ENCODE measurements around the gene APOO. TPM values are rescaled to one million over a fixed set of nuclear protein-coding genes. Genes with fewer than 3 reads are reported as not detected.

The APOO gene
- total RNA-seq, 3 donors from 2014 or later (not counting 1 experiment from before 2014, with no cell fraction given): 8.8 to 13.0 (median 10.0) TPM

DNA sequence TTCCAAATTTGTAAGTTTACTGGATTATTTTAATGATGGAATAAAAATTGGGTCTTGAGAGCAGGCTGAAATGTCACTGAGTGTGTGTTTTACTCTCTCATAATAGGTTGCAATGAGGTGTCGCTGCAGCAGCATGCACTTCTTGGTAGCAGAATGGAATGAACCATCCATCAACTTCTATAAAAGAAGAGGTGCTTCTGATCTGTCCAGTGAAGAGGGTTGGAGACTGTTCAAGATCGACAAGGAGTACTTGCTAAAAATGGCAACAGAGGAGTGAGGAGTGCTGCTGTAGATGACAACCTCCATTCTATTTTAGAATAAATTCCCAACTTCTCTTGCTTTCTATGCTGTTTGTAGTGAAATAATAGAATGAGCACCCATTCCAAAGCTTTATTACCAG is 122.2 kb downstream of the APOO start:
- Mint-ChIP-seq H3K4me3 (peak overlapping the region; percentile 95), H3K27ac (peak overlapping the region; percentile 93 to 95), H3K4me1 (peaks cover 27 to 36% of the 10 kb centered on the region in 2 donors), H3K27me3 (ENCODE audit: low read depth in 2 of 2) (no peaks in the 10 kb centered on the region), H3K36me3 (no peaks in the 10 kb centered on the region), H3K9me3 (no peaks in the 10 kb centered on the region)
- intact Hi-C loops (cut with micrococcal nuclease): loop anchor here (10.0 kb wide), 1 partner anchor 121 kb away; the partner anchor contains the start of gene PRDX4
- H3K27ac ChIP-seq (ENCODE audit: low read length): no peak overlapping the region
- WGBS (ENCODE audit: insufficient coverage): no CpG with 5 or more reads among the region's 2 CpGs
- H3K4me1 ChIP-seq (ENCODE audit: control insufficient read depth, insufficient read depth, low read length): peaks cover 20% of the 10 kb centered on the region
- ATAC-seq (no peak), DNase-seq (no peak)
- H3K36me3 ChIP-seq (ENCODE audit: control insufficient read depth, insufficient read depth, low read length): peaks cover 10% of the 10 kb centered on the region
- H3K27me3 ChIP-seq (ENCODE audit: control insufficient read depth, insufficient read depth, low read length): no peaks in the 10 kb centered on the region
- TF ChIP-seq CTCF (IDR thresholded peaks at IDR 0.05): no peak
- H3K9me3 ChIP-seq (ENCODE audit: control insufficient read depth, insufficient read depth, low read length): no peaks in the 10 kb centered on the region
- H3K4me3 ChIP-seq (ENCODE audit: low read length): no peak overlapping the region

DNA sequence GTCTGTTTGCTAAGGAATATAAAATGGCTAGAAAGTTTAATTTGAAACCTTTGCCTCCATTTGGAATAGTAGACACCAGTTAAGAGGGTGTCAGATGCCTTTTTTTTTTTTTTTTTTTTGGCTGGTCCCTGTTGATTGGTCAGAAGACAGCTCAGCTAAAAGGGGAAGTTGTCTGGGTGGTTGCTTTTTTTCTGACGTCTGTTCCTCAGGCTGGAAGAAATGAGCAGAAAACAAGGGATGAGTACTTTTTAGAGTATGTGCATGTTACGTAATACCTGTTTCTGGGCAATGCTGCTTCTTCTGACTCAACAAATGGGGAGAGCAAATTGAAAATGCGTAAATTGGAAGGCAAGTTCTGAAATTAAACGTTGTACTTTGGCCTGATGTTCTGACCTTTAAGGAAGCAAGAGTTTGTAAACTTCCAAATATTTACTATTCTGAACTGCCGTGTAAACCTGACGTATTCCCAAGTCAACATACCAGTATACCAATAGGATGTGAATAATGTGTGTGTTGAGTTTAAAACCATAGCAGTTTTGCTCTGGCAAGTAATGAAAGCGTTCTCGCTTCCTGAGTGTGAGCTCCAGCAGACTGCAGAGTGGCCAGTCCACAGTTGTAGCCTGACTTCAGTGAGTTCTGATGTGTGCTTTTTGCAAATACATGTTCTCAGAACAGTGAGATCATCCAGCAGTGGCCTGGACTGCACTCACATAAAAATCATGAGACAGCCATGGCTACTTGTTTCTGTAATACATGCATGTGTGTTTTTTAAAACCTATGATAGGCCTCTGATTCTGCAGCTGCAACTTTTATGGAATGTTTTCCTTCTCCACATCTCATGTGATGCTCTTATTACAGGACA is 123.0 kb downstream of the APOO start:
- Histone ChIP-seq H3K27me3 (ENCODE audit: control insufficient read depth, insufficient read depth, low read length) (no peaks in the 10 kb centered on the region), H3K4me1 (ENCODE audit: control insufficient read depth, insufficient read depth, low read length) (peaks cover 20% of the 10 kb centered on the region), H3K9me3 (ENCODE audit: control insufficient read depth, insufficient read depth, low read length) (no peaks in the 10 kb centered on the region), H3K4me3 (ENCODE audit: low read length) (peak overlapping the region; percentile 97), H3K36me3 (ENCODE audit: control insufficient read depth, insufficient read depth, low read length) (peaks cover 10% of the 10 kb centered on the region), H3K27ac (ENCODE audit: low read length) (peak overlapping the region; percentile 93)
- peaks cover 27 to 36% of the 10 kb centered on the region in 2 donors for H3K4me1 Mint-ChIP-seq
- H3K27me3 Mint-ChIP-seq (ENCODE audit: low read depth in 2 of 2): no peaks in the 10 kb centered on the region
- WGBS (ENCODE audit: insufficient coverage): 66% methylated on average over 6 of the region's 8 CpGs
- no peaks in the 10 kb centered on the region for H3K36me3 Mint-ChIP-seq
- H3K9me3 Mint-ChIP-seq: no peaks in the 10 kb centered on the region
- H3K27ac Mint-ChIP-seq: peak overlapping the region; percentile 93 to 95
- peak in 1 of 2 donors; percentile 23 for DNase-seq
- peak overlapping the region; percentile 95 for H3K4me3 Mint-ChIP-seq
- intact Hi-C loops (cut with micrococcal nuclease): loop anchor here (5.0 to 10.0 kb wide), 4 partner anchors 42 to 368 kb away; partner anchors contain the start of genes ACOT9 and PRDX4
- TF ChIP-seq CTCF (IDR thresholded peaks at IDR 0.05): no peak
- no peak for ATAC-seq

- TF ChIP-seq CTCF (IDR thresholded peaks at IDR 0.05): no peak
- DNase-seq: peak in 1 of 2 donors; percentile 40
- 0% methylated on average over 13 of the region's 21 CpGs for WGBS (ENCODE audit: insufficient coverage)
- peaks cover 27 to 36% of the 10 kb centered on the region in 2 donors for H3K4me1 Mint-ChIP-seq
- peak overlapping the region; percentile 93 to 95 for H3K27ac Mint-ChIP-seq
- H3K9me3 Mint-ChIP-seq: no peaks in the 10 kb centered on the region
- peaks cover 20% of the 10 kb centered on the region for H3K4me1 ChIP-seq (ENCODE audit: control insufficient read depth, insufficient read depth, low read length)
- peaks cover 10% of the 10 kb centered on the region for H3K36me3 ChIP-seq (ENCODE audit: control insufficient read depth, insufficient read depth, low read length)
- no peaks in the 10 kb centered on the region for H3K9me3 ChIP-seq (ENCODE audit: control insufficient read depth, insufficient read depth, low read length)
- H3K27me3 Mint-ChIP-seq (ENCODE audit: low read depth in 2 of 2): no peaks in the 10 kb centered on the region
- ATAC-seq: no peak
- H3K4me3 Mint-ChIP-seq: peak overlapping the region; percentile 95
- intact Hi-C loops (cut with micrococcal nuclease): loop anchor here (1.0 to 10.0 kb wide), 6 partner anchors 28 to 368 kb away; partner anchors contain the start of genes ACOT9, APOO and PRDX4
- H3K27me3 ChIP-seq (ENCODE audit: control insufficient read depth, insufficient read depth, low read length): no peaks in the 10 kb centered on the region
- H3K36me3 Mint-ChIP-seq: no peaks in the 10 kb centered on the region
- H3K27ac ChIP-seq (ENCODE audit: low read length): peak overlapping the region; percentile 93
- H3K4me3 ChIP-seq (ENCODE audit: low read length): peak overlapping the region; percentile 97
Measured at GRCh38 chrX:23783589-23784469, 123.9 kb downstream of the APOO start.

Other genes with a start within 250 kb of the APOO start
- gene PRDX4, start 240.4 kb downstream of the APOO start, total RNA-seq: 10 to 100 TPM in 1 of 3 donors, 1 to 10 TPM in 2; 6.8 to 13.5 (median 7.8) TPM
- gene ACOT9, start 164.7 kb downstream of the APOO start, total RNA-seq: 10 to 100 TPM; 20.0 to 24.9 (median 21.4) TPM
- gene SAT1, start 124.8 kb downstream of the APOO start, total RNA-seq: 100 to 1,000 TPM; 276 to 667 (median 524) TPM
- not detected for gene CXorf58, start 68 bp upstream of the APOO start, total RNA-seq
- gene KLHL15, start 119.2 kb upstream of the APOO start, total RNA-seq: 10 to 100 TPM; 17.5 to 29.2 (median 18.6) TPM
- 100 to 1,000 TPM; 124 to 199 (median 132) TPM for gene EIF2S3, start 147.0 kb upstream of the APOO start, total RNA-seq
- 100 to 1,000 TPM in 1 of 3 donors, 10 to 100 TPM in 2; 60.9 to 123 (median 63.0) TPM for gene ZFX, start 241.8 kb upstream of the APOO start, total RNA-seq